ENCODE measurements around the gene P2RX1. TPM values are rescaled to one million over a fixed set of nuclear protein-coding genes. Genes with fewer than 3 reads are reported as not detected.

The P2RX1 gene
- total RNA-seq, 1 donor, result 31.6 TPM

DNA sequence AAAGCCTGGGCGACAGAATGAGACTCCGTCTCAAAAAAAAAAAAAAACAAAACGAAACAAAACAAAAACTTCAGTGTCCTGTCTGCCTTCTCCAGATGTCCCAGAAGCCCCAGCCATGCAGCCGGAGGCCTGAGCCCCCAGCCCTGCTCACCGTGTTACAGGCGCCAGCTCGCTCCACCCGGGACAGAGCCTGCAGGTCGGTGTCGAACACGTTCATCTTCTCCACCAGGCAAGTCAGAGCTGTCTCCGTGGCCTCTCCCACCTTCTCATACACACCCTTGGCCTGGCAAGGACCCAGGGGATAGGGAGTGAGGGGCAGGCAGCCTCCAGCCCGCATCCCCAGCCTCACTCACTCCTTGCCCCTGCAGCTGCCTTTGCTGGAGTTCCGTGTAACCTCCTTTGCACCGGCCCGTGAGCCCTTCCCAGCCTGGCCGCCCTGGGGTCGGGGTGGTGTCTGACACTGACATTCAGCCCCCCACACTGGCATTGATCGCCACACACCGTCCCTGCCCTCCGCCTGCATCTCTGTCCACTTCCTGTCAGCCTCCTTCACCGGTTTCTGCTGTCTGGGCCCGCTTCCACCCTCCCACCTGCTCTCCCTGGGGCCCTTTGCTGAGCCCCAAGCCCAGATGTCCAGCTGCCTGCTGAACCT is 27.1 kb upstream of the P2RX1 start:
- Histone ChIP-seq H3K27me3 (ENCODE audit: insufficient read depth, low read length) (no peaks in the 10 kb centered on the region), H3K4me3 (ENCODE audit: low read length) (no peak overlapping the region), H3K9me3 (ENCODE audit: low read depth, low read length) (no peaks in the 10 kb centered on the region), H3K4me1 (ENCODE audit: insufficient read depth, low read length) (no peaks in the 10 kb centered on the region)

- Histone ChIP-seq H3K9me3 (ENCODE audit: low read depth, low read length) (no peaks in the 10 kb centered on the region), H3K4me3 (ENCODE audit: low read length) (no peak overlapping the region), H3K27me3 (ENCODE audit: insufficient read depth, low read length) (no peaks in the 10 kb centered on the region), H3K4me1 (ENCODE audit: insufficient read depth, low read length) (no peaks in the 10 kb centered on the region)
Observed at GRCh38 chr17:3940965-3941698, 24.9 kb upstream of the P2RX1 start.

- H3K4me1 ChIP-seq (ENCODE audit: insufficient read depth, low read length), result no peaks in the 10 kb centered on the region
- H3K27me3 ChIP-seq (ENCODE audit: insufficient read depth, low read length), result no peaks in the 10 kb centered on the region
- H3K4me3 ChIP-seq (ENCODE audit: low read length), result no peak overlapping the region
- H3K9me3 ChIP-seq (ENCODE audit: low read depth, low read length), result no peaks in the 10 kb centered on the region
Observed at GRCh38 chr17:3937359-3937758, 21.1 kb upstream of the P2RX1 start.

GRCh38 chr17:3935825-3936355 is 19.6 kb upstream of the P2RX1 start:
- Histone ChIP-seq H3K27me3 (ENCODE audit: insufficient read depth, low read length) (no peaks in the 10 kb centered on the region), H3K4me3 (ENCODE audit: low read length) (no peak overlapping the region), H3K9me3 (ENCODE audit: low read depth, low read length) (no peaks in the 10 kb centered on the region), H3K4me1 (ENCODE audit: insufficient read depth, low read length) (no peaks in the 10 kb centered on the region)

DNA sequence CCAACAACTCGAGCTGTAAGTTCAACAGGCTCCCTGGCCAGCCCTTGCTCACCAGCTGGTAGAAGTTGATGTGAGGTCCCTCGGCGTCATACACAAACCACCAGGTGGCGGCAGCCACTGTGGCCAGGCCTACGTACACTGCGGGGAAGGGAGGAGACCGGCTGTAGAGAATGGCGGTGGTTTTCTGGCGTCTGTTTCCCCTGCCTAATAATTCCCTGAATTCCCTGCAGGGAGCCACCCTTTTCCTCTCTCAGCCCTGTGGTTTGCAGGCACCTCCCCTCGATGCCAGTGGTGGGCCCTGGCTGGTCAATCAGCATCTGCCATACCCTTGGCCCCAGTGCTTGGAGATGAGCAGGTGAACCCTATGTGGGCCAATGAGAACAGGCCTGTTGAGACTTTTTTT is 18.9 kb upstream of the P2RX1 start:
- no peak overlapping the region for H3K4me3 ChIP-seq (ENCODE audit: low read length)
- no peaks in the 10 kb centered on the region for H3K4me1 ChIP-seq (ENCODE audit: insufficient read depth, low read length)
- H3K9me3 ChIP-seq (ENCODE audit: low read depth, low read length), result no peaks in the 10 kb centered on the region
- no peaks in the 10 kb centered on the region for H3K27me3 ChIP-seq (ENCODE audit: insufficient read depth, low read length)

DNA sequence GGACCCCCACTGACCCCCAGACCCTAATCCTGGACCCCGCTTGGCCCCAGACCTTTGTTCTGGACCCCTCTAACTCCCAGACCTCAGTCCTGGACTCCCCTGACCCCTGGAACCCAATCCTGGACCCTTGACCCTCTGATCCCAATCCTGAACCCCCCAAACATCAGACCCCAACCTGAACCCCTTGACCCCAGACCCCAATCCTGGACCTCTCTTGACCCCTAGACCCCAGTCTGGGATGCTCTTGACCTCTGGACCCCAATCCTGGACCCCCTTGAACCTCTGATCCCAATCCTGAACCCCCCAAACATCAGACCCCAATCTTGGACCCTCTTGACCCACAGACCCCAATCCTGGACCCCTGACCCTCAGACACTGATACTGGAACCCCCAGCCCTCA is 13.5 kb upstream of the P2RX1 start:
- Histone ChIP-seq H3K4me3 (ENCODE audit: low read length) (no peak overlapping the region), H3K27me3 (ENCODE audit: insufficient read depth, low read length) (no peaks in the 10 kb centered on the region), H3K4me1 (ENCODE audit: insufficient read depth, low read length) (no peaks in the 10 kb centered on the region), H3K9me3 (ENCODE audit: low read depth, low read length) (no peaks in the 10 kb centered on the region)

- Histone ChIP-seq H3K9me3 (ENCODE audit: low read depth, low read length) (no peaks in the 10 kb centered on the region), H3K27me3 (ENCODE audit: insufficient read depth, low read length) (no peaks in the 10 kb centered on the region), H3K4me3 (ENCODE audit: low read length) (no peak overlapping the region), H3K4me1 (ENCODE audit: insufficient read depth, low read length) (no peaks in the 10 kb centered on the region)
Observed at GRCh38 chr17:3929181-3929580, 12.9 kb upstream of the P2RX1 start.

- no peaks in the 10 kb centered on the region for H3K9me3 ChIP-seq (ENCODE audit: low read depth, low read length)
- no peak overlapping the region for H3K4me3 ChIP-seq (ENCODE audit: low read length)
- H3K4me1 ChIP-seq (ENCODE audit: insufficient read depth, low read length), result no peaks in the 10 kb centered on the region
- H3K27me3 ChIP-seq (ENCODE audit: insufficient read depth, low read length), result no peaks in the 10 kb centered on the region
Observed at GRCh38 chr17:3928406-3928805, 12.1 kb upstream of the P2RX1 start.

DNA sequence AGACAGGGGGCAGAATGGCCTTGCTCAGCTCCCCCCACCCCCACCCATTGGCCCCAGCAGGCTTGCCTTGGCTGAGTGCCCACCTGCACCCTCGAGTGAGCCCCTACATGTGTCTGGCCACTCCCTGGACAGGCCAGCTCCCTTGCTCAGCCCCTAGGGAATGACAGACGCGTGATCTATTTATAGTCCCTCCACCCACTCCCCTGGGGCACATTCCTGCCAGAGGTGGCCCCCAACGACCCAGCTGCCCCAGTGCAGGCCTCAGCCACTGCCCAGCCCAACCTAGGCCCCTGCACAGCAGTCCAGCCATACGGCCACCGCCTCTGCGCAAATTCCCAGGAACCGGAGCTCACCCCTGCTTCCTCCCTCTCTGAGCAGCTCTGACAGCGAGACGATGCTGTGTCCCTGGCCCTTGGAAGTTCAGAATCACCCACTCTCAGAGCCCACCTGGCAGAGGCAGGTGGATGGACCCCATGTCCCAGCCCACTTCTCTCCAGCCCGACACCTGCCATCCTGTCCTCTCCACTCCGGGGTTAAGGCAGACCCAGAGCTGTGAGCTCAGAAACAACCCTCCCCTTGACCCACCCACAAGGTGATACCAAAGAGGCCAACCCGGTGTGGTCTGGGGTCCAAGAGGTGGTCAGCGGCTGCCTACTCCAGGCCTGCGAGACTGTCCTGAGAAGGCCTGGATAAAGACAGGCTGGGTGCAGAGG is 11.5 kb upstream of the P2RX1 start:
- no peaks in the 10 kb centered on the region for H3K4me1 ChIP-seq (ENCODE audit: insufficient read depth, low read length)
- no peak overlapping the region for H3K4me3 ChIP-seq (ENCODE audit: low read length)
- no peaks in the 10 kb centered on the region for H3K9me3 ChIP-seq (ENCODE audit: low read depth, low read length)
- no peaks in the 10 kb centered on the region for H3K27me3 ChIP-seq (ENCODE audit: insufficient read depth, low read length)

GRCh38 chr17:3926860-3927627 is 10.8 kb upstream of the P2RX1 start:
- no peaks in the 10 kb centered on the region for H3K4me1 ChIP-seq (ENCODE audit: insufficient read depth, low read length)
- H3K9me3 ChIP-seq (ENCODE audit: low read depth, low read length), result no peaks in the 10 kb centered on the region
- no peak overlapping the region for H3K4me3 ChIP-seq (ENCODE audit: low read length)
- H3K27me3 ChIP-seq (ENCODE audit: insufficient read depth, low read length), result no peaks in the 10 kb centered on the region

GRCh38 chr17:3925684-3926485 is 9.6 kb upstream of the P2RX1 start:
- Histone ChIP-seq H3K4me3 (ENCODE audit: low read length) (no peak overlapping the region), H3K4me1 (ENCODE audit: insufficient read depth, low read length) (no peaks in the 10 kb centered on the region), H3K9me3 (ENCODE audit: low read depth, low read length) (no peaks in the 10 kb centered on the region), H3K27me3 (ENCODE audit: insufficient read depth, low read length) (no peaks in the 10 kb centered on the region)

DNA sequence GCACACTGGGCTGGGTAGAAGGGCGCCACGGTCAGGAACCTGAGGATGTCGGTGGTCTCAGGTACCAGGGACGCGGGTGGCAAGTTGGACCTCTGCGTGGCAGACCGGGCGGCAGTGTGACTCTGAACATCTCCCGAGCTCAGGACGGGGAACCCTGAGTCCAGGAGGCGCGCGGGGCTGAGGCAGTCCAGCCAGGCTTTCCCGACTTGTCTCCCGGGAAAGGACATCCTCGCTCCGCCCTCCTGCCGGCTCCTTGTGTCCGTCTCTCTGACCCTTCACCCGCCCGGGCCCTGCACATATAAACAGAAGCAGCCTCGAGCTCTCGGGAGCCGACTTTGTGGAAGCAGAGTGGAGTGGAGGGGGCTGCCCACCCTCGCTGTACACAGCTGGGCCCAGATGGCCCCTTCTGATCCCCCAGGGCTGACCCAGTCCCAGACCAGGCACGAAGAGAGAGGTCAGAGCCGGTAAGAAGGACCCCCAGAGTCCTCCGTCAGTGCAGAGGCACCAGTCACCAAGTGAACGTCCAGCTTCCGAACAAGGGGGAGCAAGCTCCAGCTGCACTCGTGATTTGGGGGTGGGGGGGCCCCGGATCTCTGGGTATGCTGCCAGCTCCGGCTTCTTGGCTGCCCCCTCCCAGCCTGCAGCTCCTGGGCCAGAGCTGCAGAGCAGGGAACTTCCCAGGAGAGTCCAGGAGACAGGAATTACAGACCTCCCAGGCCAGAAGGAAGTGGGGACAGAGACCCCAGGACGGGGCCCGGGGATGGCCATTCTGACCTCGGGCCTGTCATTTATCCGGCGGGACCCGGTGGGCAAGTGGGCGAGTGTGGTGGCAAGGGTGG is 8.5 kb upstream of the P2RX1 start:
- Histone ChIP-seq H3K27me3 (ENCODE audit: insufficient read depth, low read length) (no peaks in the 10 kb centered on the region), H3K4me3 (ENCODE audit: low read length) (no peak overlapping the region), H3K9me3 (ENCODE audit: low read depth, low read length) (no peaks in the 10 kb centered on the region), H3K4me1 (ENCODE audit: insufficient read depth, low read length) (no peaks in the 10 kb centered on the region)

- no peaks in the 10 kb centered on the region for H3K9me3 ChIP-seq (ENCODE audit: low read depth, low read length)
- H3K27me3 ChIP-seq (ENCODE audit: insufficient read depth, low read length), result no peaks in the 10 kb centered on the region
- no peaks in the 10 kb centered on the region for H3K4me1 ChIP-seq (ENCODE audit: insufficient read depth, low read length)
- H3K4me3 ChIP-seq (ENCODE audit: low read length), result no peak overlapping the region
Observed at GRCh38 chr17:3923466-3924190, 7.4 kb upstream of the P2RX1 start.
